ENCODE data around the gene RPTOR. TPM values are rescaled to one million over a fixed set of nuclear protein-coding genes. Genes with fewer than 3 reads are reported as not detected.

The RPTOR gene
- total RNA-seq, 1 experiment from 2014 or later: 66.7 TPM

DNA sequence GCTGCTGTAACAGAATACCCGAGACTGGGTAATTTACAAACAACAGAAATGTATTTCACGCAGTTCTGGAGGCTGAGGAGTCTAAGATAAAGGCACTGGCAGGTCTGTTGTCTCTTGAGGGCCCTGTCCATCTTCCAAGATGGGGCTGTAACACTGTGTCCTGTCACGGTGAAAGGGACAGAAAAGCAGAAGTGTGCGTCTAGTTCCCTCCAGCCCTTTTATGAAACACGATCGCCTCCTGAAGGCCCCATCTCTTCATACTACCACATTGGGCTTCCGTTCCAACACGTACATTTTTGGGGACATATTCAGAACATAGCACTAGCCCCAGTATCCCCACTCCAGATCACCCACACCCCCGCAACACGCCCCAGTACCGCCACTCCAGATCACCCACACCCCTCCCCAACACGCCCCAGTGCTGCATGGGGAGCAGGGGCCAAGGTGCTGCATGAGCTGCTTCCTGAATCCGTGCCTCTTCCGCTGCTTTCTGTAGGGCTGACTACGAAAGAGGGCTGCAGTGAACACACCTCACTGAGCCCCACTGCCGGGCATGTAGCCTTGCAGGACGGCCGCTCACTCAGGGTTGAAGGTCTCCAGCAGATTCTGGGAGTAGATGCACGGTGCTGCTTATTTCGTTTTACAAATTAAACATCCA lies 91.9 kb downstream of the RPTOR start:
- no peaks in the 10 kb centered on the region for H3K27me3 ChIP-seq (replicated peaks; ENCODE audit: control insufficient read depth, insufficient read depth, low read length)
- ChIA-PET POLR2A (no interaction called here), CTCF (interaction anchor here (1.6 kb wide), 1 partner anchor 13 kb away, joined by 4 read pairs; no protein-coding TSS in a partner anchor)

DNA sequence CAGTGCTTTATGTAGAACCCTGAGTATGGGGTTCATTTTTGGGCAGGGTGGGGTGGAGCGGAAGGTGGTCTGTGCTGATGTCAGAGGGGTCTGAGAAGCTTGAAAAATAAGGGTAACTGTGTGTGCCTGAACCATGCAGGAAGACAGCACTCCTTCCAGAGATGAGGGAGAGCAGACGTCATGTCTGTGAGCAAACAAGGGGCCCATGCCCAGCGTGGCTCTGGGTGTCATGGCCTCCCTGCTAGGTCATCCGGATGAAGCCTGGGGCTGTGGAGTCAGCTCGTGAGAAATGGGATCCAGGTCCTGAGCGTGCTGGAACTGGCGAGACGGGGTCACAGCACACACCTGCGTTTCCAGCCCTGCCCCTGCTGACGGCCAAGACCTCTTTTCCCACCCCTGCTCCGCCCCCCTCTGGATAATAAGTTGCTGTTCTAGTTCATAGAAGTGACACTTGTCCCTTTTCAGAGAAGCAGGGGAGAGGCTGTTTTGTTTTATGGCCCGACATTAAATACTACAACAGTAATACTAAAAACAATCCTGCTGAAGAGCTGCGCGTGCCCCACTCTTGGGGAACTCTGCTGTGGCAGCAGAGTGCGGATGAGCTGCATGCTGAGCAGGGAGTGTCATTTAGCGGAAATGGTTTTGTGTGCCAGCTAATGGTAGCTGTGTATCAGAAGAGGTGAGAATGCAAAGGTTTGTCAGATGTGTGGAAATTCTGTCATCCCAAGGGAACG lies 92.6 kb downstream of the RPTOR start:
- no peak overlapping the region for H3K4me3 ChIP-seq (ENCODE audit: low read depth, low read length)
- DNase-seq: no peak
- Mint-ChIP-seq H3K27me3 (ENCODE audit: insufficient read depth, unreplicated experiment) (no peaks in the 10 kb centered on the region), H3K9me3 (ENCODE audit: unreplicated experiment) (no peaks in the 10 kb centered on the region), H3K4me3 (ENCODE audit: unreplicated experiment) (no peak overlapping the region), H3K27ac (ENCODE audit: unreplicated experiment) (peak overlapping the region; percentile 3), H3K4me1 (ENCODE audit: low read depth, unreplicated experiment) (peaks cover 16% of the 10 kb centered on the region), H3K36me3 (ENCODE audit: insufficient read depth, unreplicated experiment) (peaks cover 20% of the 10 kb centered on the region)
- TF ChIP-seq, protein P1, sequence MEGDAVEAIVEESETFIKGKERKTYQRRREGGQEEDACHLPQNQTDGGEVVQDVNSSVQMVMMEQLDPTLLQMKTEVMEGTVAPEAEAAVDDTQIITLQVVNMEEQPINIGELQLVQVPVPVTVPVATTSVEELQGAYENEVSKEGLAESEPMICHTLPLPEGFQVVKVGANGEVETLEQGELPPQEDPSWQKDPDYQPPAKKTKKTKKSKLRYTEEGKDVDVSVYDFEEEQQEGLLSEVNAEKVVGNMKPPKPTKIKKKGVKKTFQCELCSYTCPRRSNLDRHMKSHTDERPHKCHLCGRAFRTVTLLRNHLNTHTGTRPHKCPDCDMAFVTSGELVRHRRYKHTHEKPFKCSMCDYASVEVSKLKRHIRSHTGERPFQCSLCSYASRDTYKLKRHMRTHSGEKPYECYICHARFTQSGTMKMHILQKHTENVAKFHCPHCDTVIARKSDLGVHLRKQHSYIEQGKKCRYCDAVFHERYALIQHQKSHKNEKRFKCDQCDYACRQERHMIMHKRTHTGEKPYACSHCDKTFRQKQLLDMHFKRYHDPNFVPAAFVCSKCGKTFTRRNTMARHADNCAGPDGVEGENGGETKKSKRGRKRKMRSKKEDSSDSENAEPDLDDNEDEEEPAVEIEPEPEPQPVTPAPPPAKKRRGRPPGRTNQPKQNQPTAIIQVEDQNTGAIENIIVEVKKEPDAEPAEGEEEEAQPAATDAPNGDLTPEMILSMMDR (IDR thresholded peaks at IDR 0.05; ENCODE audit: insufficient read depth in 1 of 2, low read depth in 1 of 2, low read length in 1 of 2, severe bottlenecking in 1 of 2, unreplicated experiment in 1 of 2): no peak
- peaks cover 8% of the 10 kb centered on the region for H3K4me1 ChIP-seq
- no TSS peak for BruUV-seq (replicated peaks)
- ChIA-PET POLR2A (no interaction called here), CTCF (interaction anchor here (1.6 kb wide), 1 partner anchor 13 kb away, joined by 4 read pairs; no protein-coding TSS in a partner anchor)
- H3K9me3 ChIP-seq: no peaks in the 10 kb centered on the region
- intact Hi-C loops (cut with micrococcal nuclease; ENCODE audit: unreplicated experiment): no loop called here
- no peaks in the 10 kb centered on the region for H3K36me3 ChIP-seq (ENCODE audit: control insufficient read depth, insufficient read depth, low read length)
- no peaks in the 10 kb centered on the region for H3K27me3 ChIP-seq (replicated peaks; ENCODE audit: control insufficient read depth, insufficient read depth, low read length)

More for the DNA sequence above, 91.9 kb downstream of the RPTOR start:
- peaks cover 20% of the 10 kb centered on the region for H3K36me3 Mint-ChIP-seq (ENCODE audit: insufficient read depth, unreplicated experiment)
- peak overlapping the region; percentile 3 for H3K27ac Mint-ChIP-seq (ENCODE audit: unreplicated experiment)
- intact Hi-C loops (cut with micrococcal nuclease; ENCODE audit: unreplicated experiment): no loop called here
- no peak overlapping the region for H3K4me3 Mint-ChIP-seq (ENCODE audit: unreplicated experiment)
- peaks cover 21% of the 10 kb centered on the region for H3K4me1 Mint-ChIP-seq (ENCODE audit: low read depth, unreplicated experiment)
- Histone ChIP-seq H3K36me3 (ENCODE audit: control insufficient read depth, insufficient read depth, low read length) (no peaks in the 10 kb centered on the region), H3K4me1 (peaks cover 15% of the 10 kb centered on the region), H3K9me3 (no peaks in the 10 kb centered on the region), H3K4me3 (ENCODE audit: low read depth, low read length) (no peak overlapping the region)
- H3K9me3 Mint-ChIP-seq (ENCODE audit: unreplicated experiment): no peaks in the 10 kb centered on the region
- H3K27me3 Mint-ChIP-seq (ENCODE audit: insufficient read depth, unreplicated experiment): no peaks in the 10 kb centered on the region
- no peak for DNase-seq
- BruUV-seq (replicated peaks): no TSS peak
- TF ChIP-seq, protein P1 (IDR thresholded peaks at IDR 0.05; ENCODE audit: insufficient read depth in 1 of 2, low read depth in 1 of 2, low read length in 1 of 2, severe bottlenecking in 1 of 2, unreplicated experiment in 1 of 2): no peak

DNA sequence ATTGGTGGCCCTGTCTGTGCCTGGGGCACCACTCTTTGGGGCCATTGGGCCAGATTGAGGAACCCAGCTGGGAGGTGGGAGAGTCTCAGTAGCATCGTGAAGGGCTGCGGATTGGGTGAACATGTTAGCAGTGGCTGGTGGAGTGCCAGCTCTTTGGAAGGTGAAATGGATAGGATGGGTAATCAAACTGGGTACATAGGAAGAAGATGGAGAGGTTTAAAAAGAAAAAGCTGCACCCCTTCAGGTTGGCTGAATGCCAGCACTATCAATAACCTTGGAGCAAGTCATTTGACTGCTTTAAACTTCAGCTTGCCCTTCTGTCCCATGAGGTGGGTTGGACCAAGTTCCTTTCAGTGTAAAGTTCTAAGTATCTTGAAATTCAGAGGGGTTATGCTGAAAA lies 95.0 kb downstream of the RPTOR start:
- no peak overlapping the region for H3K4me3 Mint-ChIP-seq (ENCODE audit: unreplicated experiment)
- ChIA-PET CTCF (no interaction called here), POLR2A (no interaction called here)
- DNase-seq: no peak
- no peaks in the 10 kb centered on the region for H3K9me3 ChIP-seq
- H3K27ac Mint-ChIP-seq (ENCODE audit: unreplicated experiment): no peak overlapping the region
- H3K9me3 Mint-ChIP-seq (ENCODE audit: unreplicated experiment): no peaks in the 10 kb centered on the region
- intact Hi-C loops (cut with micrococcal nuclease; ENCODE audit: unreplicated experiment): no loop called here
- H3K27me3 ChIP-seq (replicated peaks; ENCODE audit: control insufficient read depth, insufficient read depth, low read length): no peaks in the 10 kb centered on the region
- H3K36me3 Mint-ChIP-seq (ENCODE audit: insufficient read depth, unreplicated experiment): peaks cover 20% of the 10 kb centered on the region
- no peaks in the 10 kb centered on the region for H3K36me3 ChIP-seq (ENCODE audit: control insufficient read depth, insufficient read depth, low read length)
- BruUV-seq (replicated peaks): no TSS peak
- H3K4me3 ChIP-seq (ENCODE audit: low read depth, low read length): no peak overlapping the region
- no peaks in the 10 kb centered on the region for H3K27me3 Mint-ChIP-seq (ENCODE audit: insufficient read depth, unreplicated experiment)
- H3K4me1 ChIP-seq: no peaks in the 10 kb centered on the region
- TF ChIP-seq, protein P1 (IDR thresholded peaks at IDR 0.05; ENCODE audit: insufficient read depth in 1 of 2, low read depth in 1 of 2, low read length in 1 of 2, severe bottlenecking in 1 of 2, unreplicated experiment in 1 of 2): no peak
- peaks cover 14% of the 10 kb centered on the region for H3K4me1 Mint-ChIP-seq (ENCODE audit: low read depth, unreplicated experiment)
